ENCODE measurements around the gene WLS. TPM values are rescaled to one million over a fixed set of nuclear protein-coding genes. Genes with fewer than 3 reads are reported as not detected.
A peak's percentile ranks its signal among the peaks of the same experiment; 100 is the strongest.

Gene WLS
- total RNA-seq, 1 donor from 2014 or later, result 113 TPM

DNA sequence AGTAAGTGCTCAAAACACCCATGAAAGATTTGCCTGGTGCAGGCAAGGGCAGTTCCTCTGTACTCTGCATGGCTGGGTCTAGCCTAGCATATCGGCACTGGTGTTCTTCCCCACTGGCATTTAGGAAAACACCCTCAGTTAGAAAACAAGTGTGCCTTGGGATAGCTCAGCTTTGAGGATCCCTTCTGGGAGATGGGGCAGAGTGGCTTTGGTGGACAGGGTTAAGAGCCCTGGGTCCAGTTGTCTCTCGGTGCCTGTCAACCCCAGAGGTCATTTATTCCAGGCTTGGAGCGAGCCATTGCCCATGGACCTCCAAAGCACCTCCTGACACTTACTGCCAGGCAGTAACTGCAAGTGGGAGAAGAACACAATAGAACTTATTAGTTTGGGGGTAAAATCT is 101.1 kb downstream of the WLS start:
- no peak overlapping the region for H3K27ac ChIP-seq (replicated peaks)
- intact Hi-C loops (cut with micrococcal nuclease), result no loop called here
- DNase-seq, result no peak
- H3K4me1 ChIP-seq, result peaks cover 21% of the 10 kb centered on the region
- no peaks in the 10 kb centered on the region for H3K27me3 ChIP-seq (ENCODE audit: low read depth)
- no peaks in the 10 kb centered on the region for H3K9me3 ChIP-seq (replicated peaks)
- H3K36me3 ChIP-seq, result peaks cover 52% of the 10 kb centered on the region
- TF ChIP-seq, protein P1, sequence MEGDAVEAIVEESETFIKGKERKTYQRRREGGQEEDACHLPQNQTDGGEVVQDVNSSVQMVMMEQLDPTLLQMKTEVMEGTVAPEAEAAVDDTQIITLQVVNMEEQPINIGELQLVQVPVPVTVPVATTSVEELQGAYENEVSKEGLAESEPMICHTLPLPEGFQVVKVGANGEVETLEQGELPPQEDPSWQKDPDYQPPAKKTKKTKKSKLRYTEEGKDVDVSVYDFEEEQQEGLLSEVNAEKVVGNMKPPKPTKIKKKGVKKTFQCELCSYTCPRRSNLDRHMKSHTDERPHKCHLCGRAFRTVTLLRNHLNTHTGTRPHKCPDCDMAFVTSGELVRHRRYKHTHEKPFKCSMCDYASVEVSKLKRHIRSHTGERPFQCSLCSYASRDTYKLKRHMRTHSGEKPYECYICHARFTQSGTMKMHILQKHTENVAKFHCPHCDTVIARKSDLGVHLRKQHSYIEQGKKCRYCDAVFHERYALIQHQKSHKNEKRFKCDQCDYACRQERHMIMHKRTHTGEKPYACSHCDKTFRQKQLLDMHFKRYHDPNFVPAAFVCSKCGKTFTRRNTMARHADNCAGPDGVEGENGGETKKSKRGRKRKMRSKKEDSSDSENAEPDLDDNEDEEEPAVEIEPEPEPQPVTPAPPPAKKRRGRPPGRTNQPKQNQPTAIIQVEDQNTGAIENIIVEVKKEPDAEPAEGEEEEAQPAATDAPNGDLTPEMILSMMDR (IDR thresholded peaks at IDR 0.05; ENCODE audit: borderline replicate concordance), result no peak
- no peak overlapping the region for H3K4me3 ChIP-seq

DNA sequence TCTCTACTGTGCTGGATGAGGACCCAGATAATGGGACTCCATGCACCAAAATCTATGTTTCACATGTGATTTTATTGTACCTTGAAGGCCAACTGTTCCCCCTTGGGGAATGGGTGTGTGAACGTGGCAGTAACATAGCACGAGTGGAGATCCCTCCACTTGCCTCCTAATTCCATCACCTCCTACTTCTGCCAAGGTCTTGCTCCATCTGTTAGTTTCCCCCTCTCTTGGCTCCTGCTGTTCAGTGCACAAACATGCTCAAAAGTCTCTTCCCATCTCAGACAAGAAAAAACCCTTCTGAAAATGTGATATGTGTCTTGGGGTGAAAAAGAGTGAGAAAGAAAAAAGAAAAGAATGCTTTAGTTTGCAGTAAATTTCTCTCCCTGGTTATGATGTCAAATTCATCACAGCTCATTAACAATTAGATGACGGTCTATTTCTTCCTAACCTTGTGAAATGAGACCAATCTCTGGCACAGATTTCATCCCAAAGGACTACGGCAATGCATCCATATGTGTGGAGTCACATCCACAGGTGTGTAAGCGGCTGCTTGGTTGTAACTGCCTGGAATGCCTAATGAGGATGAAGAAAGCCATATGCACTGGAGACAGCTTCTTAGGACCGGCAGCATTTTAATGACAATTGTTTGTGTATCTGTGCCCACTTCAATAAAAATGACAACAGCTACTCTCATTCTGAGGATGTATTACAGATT is 102.6 kb downstream of the WLS start:
- Histone ChIP-seq H3K27ac (replicated peaks) (peak overlapping the region; percentile 54), H3K4me3 (no peak overlapping the region), H3K36me3 (peaks cover 39% of the 10 kb centered on the region), H3K9me3 (replicated peaks) (no peaks in the 10 kb centered on the region), H3K27me3 (ENCODE audit: low read depth) (no peaks in the 10 kb centered on the region), H3K4me1 (peaks cover 21% of the 10 kb centered on the region)
- intact Hi-C loops (cut with micrococcal nuclease), result loop anchor here (10.0 kb wide), 2 partner anchors 95 to 195 kb away; no protein-coding TSS in a partner anchor
- DNase-seq, result no peak
- TF ChIP-seq, protein P1 (IDR thresholded peaks at IDR 0.05; ENCODE audit: borderline replicate concordance), result no peak

DNA sequence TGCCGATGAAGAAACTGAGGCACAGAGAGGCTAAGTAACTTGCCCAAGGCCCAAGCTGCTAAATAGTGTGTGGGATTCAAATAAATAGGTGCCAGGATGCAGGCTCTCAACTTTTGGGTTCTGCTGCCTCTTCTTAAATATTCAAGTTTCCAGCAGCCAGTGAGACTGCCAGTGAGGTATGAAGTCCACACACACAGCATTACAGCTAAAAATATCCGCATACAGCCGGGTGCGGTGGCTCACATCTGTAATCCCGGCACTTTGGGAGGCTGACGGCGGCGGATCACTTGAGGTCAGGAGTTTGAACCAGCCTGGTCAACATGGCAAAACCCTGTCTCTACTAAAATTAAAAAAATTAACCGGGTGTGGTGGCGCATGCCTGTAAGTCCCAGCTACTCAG is 103.5 kb downstream of the WLS start:
- TF ChIP-seq, protein P1 (IDR thresholded peaks at IDR 0.05; ENCODE audit: borderline replicate concordance), result no peak
- peaks cover 39% of the 10 kb centered on the region for H3K36me3 ChIP-seq
- H3K4me3 ChIP-seq, result no peak overlapping the region
- DNase-seq, result peak; percentile 25
- H3K4me1 ChIP-seq, result peaks cover 21% of the 10 kb centered on the region
- intact Hi-C loops (cut with micrococcal nuclease), result loop anchor here (10.0 kb wide), 2 partner anchors 96 to 196 kb away; no protein-coding TSS in a partner anchor
- no peaks in the 10 kb centered on the region for H3K9me3 ChIP-seq (replicated peaks)
- H3K27me3 ChIP-seq (ENCODE audit: low read depth), result no peaks in the 10 kb centered on the region
- H3K27ac ChIP-seq (replicated peaks), result peak overlapping the region; percentile 54

DNA sequence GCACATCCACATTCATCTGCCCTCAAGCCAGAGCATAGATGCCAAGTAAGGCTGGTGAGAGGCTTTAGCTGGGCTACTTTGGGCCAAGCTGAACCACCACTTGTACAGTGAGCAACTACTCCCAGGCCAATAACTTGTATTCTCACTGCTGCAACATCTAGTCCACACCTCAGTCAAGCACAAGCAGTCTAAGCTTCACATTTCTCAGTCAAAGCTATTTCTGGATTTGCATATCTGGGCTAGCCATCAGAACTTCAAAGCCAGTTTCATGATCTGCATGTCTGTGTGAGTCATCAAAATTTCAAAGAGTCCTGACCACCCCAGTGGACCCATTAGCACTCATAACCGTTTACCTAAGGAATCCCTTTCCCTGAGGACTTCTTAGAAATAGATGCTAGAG is 104.2 kb downstream of the WLS start:
- TF ChIP-seq, protein P1 (IDR thresholded peaks at IDR 0.05; ENCODE audit: borderline replicate concordance), result no peak
- no peak for DNase-seq
- peak overlapping the region; percentile 54 for H3K27ac ChIP-seq (replicated peaks)
- H3K27me3 ChIP-seq (ENCODE audit: low read depth), result no peaks in the 10 kb centered on the region
- H3K4me3 ChIP-seq, result no peak overlapping the region
- H3K9me3 ChIP-seq (replicated peaks), result no peaks in the 10 kb centered on the region
- peaks cover 21% of the 10 kb centered on the region for H3K4me1 ChIP-seq
- intact Hi-C loops (cut with micrococcal nuclease), result loop anchor here (10.0 kb wide), 2 partner anchors 97 to 197 kb away; no protein-coding TSS in a partner anchor
- H3K36me3 ChIP-seq, result peaks cover 32% of the 10 kb centered on the region

DNA sequence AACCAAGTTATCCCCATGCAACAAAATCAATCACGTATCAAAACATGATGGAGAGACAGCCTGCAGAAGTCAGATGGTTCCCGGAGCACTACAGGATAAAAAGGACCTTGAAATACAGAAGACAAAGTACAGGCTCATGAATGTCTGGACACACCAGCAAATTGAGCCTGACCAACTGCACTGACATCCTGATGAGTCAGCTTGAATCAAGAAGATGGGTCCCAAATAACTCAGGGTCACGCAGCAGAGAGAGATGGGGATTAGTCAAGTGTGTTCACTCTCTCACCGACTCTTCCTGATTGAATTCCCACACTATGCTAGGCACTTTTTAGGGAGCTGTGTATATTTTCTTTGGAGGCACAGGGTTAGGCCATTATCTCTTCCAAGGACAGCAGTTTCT is 110.8 kb downstream of the WLS start:
- H3K27me3 ChIP-seq (ENCODE audit: low read depth), result no peaks in the 10 kb centered on the region
- H3K4me1 ChIP-seq, result peaks cover 13% of the 10 kb centered on the region
- no peaks in the 10 kb centered on the region for H3K9me3 ChIP-seq (replicated peaks)
- H3K4me3 ChIP-seq, result no peak overlapping the region
- DNase-seq, result no peak
- no peak overlapping the region for H3K27ac ChIP-seq (replicated peaks)
- TF ChIP-seq, protein P1 (IDR thresholded peaks at IDR 0.05; ENCODE audit: borderline replicate concordance), result no peak
- intact Hi-C loops (cut with micrococcal nuclease), result loop anchor here (10.0 kb wide), 2 partner anchors 103 to 203 kb away; no protein-coding TSS in a partner anchor
- H3K36me3 ChIP-seq, result peaks cover 12% of the 10 kb centered on the region

All from left ventricle myocardium inferior (tissue), 1 donor.